GM12878 (cell line): Measurements from ENCODE around the gene TRABD.

Experiments
- ATF2 ChIP-seq: IDR thresholded peaks from 2 replicates; pipeline ENCODE4 v1.6.1; 2012; ENCODE audit warnings: low read length, inconsistent platforms
- ATF3 ChIP-seq: IDR thresholded peaks from 2 replicates; pipeline ENCODE4 v1.6.1; 2011; ENCODE audit warnings: low read depth, mild to moderate bottlenecking, low read length, moderate library complexity, borderline replicate concordance; ENCODE audit errors: extremely low read depth
- CHD2 ChIP-seq: IDR thresholded peaks from 2 replicates; pipeline ENCODE4 v1.6.1; 2011; ENCODE audit warnings: low read depth, low read length, improper control_type of control experiment, borderline replicate concordance
- CREB1 ChIP-seq: IDR thresholded peaks from 2 replicates; pipeline ENCODE4 v1.6.1; 2012; ENCODE audit warnings: low read depth, mild to moderate bottlenecking, inconsistent platforms
- CTCF ChIP-seq, 3 experiments: IDR thresholded peaks in 2 of 3; conservative IDR thresholded peaks in 1 of 3; 2 replicates each; pipeline ENCODE4 v1.5.1; 2011; ENCODE audit warnings: low read depth in 3 of 3, low read length in 3 of 3, mild to moderate bottlenecking in 3 of 3, control low read depth in 2 of 3, moderate library complexity in 2 of 3, inconsistent platforms in 1 of 3, mixed read lengths in 1 of 3; ENCODE audit not compliant: control insufficient read depth in 2 of 3, insufficient read depth in 1 of 3; ENCODE audit errors: extremely low read depth in 1 of 3
- EP300 ChIP-seq, 2 experiments: fragments of 150-350 bp in 1 of 2; IDR thresholded peaks; 2 replicates each; pipeline ENCODE4 v1.6.1; 2011 to 2012; ENCODE audit warnings: low read depth in 2 of 2, low read length in 2 of 2, borderline replicate concordance in 1 of 2, improper control_type of control experiment in 1 of 2, inconsistent platforms in 1 of 2; ENCODE audit not compliant: control insufficient read depth in 1 of 2
- HDAC6 ChIP-seq: fragments of 200-600 bp; sonication (generic); IDR thresholded peaks from one replicate; pipeline ENCODE4 v1.8.0; 2017; ENCODE audit warnings: antibody characterized with exemption; ENCODE audit not compliant: unreplicated experiment
- IRF3 ChIP-seq: fragments of 450-650 bp; IDR thresholded peaks from 2 replicates; pipeline ENCODE4 v1.6.1; 2014; ENCODE audit warnings: mild to moderate bottlenecking
- KDM1A ChIP-seq: fragments of 200-600 bp; sonication (generic); IDR thresholded peaks from 2 replicates; pipeline ENCODE4 v1.6.1; 2016; ENCODE audit warnings: borderline replicate concordance
- NBN ChIP-seq: fragments of 450-650 bp; IDR thresholded peaks from 2 replicates; pipeline ENCODE4 v1.6.1; 2016
- NFYB ChIP-seq: IDR thresholded peaks from 2 replicates; pipeline ENCODE4 v1.6.1; 2011; ENCODE audit warnings: low read depth, mild to moderate bottlenecking, low read length, improper control_type of control experiment, moderate library complexity; ENCODE audit not compliant: insufficient read depth
- RAD21 ChIP-seq: IDR thresholded peaks from 2 replicates; pipeline ENCODE4 v1.6.1; 2011; ENCODE audit warnings: mild to moderate bottlenecking, low read depth, low read length, moderate library complexity; ENCODE audit not compliant: insufficient read depth
- TCF7 ChIP-seq: IDR thresholded peaks from 2 replicates; pipeline ENCODE4 v1.6.1; 2014; ENCODE audit warnings: antibody characterized with exemption, borderline replicate concordance
- USF2 ChIP-seq: IDR thresholded peaks from 2 replicates; pipeline ENCODE4 v1.6.1; 2011; ENCODE audit warnings: low read depth, low read length, improper control_type of control experiment, borderline replicate concordance

DNA sequence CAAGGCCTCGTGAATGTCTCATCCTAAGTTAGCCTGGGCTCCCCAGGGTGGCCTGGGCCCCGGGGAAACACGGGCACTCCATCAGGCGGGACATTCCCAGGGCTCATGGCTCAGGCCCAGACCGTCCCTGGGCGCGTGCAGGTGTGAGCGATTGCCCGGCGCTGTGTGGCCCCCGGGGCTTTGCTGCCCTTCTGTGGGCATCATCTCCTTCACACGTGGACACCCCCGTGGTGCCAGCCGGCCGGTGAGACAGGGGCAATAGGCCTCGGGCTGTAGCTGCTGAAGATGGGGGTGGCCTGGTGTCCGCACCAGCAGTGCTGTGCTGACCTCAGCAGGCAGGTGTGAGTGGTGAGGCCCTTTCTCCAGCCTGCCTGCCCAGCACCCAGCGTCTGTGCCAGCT, 10.5 kb downstream of the TRABD start:
- no peak for TF ChIP-seq EP300 (IDR thresholded peaks at IDR 0.05; ENCODE audit: borderline replicate concordance in 1 of 2, control insufficient read depth in 1 of 2, low read depth in 2 of 2, low read length in 2 of 2)
- TF ChIP-seq NBN: no peak
- no peak for TF ChIP-seq CHD2
- TF ChIP-seq CTCF (IDR thresholded peaks at IDR 0.05 in 2 of 3, conservative IDR thresholded peaks at IDR 0.05 in 1 of 3; ENCODE audit: control insufficient read depth in 2 of 3, extremely low read depth in 1 of 3, insufficient read depth in 1 of 3, low read depth in 3 of 3, low read length in 3 of 3): no peak
- no peak for TF ChIP-seq HDAC6
- TF ChIP-seq CREB1: no peak
- no peak for TF ChIP-seq ATF3
- TF ChIP-seq TCF7: no peak
- TF ChIP-seq ATF2: no peak
- TF ChIP-seq IRF3: no peak
- no peak for TF ChIP-seq RAD21
- TF ChIP-seq KDM1A: no peak
- no peak for TF ChIP-seq USF2
- TF ChIP-seq NFYB: no peak
